Keratinocyte (primary cell): ENCODE results near the gene ARHGAP18. TPM values are rescaled to one million over a fixed set of nuclear protein-coding genes. Genes with fewer than 3 reads are reported as not detected.

ENCODE experiments used
- DNase-seq: peaks from one replicate; pipeline ENCODE4 v3.0.0-alpha.2; 2011; ENCODE audit warnings: low read depth, missing footprints, low spot score
- FAIRE-seq: peaks from 2 replicates; lab custom pipeline; 2011; peaks lifted over from hg19 to GRCh38; lab: Jason Lieb, UNC
- H2AFZ ChIP-seq: 2 replicates; pipeline ENCODE4 v1.6.0; 2012; ENCODE audit warnings: low read length, control low read depth, inconsistent platforms; ENCODE audit not compliant: control insufficient read depth
- H3K27ac ChIP-seq: 2 replicates; pipeline ENCODE4 v1.5.1; 2011; ENCODE audit warnings: low read length; ENCODE audit not compliant: control insufficient read depth, insufficient read depth
- H3K27me3 ChIP-seq: 3 replicates; pipeline ENCODE4 v1.6.0; 2011; ENCODE audit warnings: low read length; ENCODE audit not compliant: control insufficient read depth, insufficient read depth; ENCODE audit errors: extremely low read depth
- H3K36me3 ChIP-seq, 2 experiments: 2 replicates in 1 of 2; 3 replicates in 1 of 2; pipeline ENCODE4 v1.5.1; 2011; ENCODE audit warnings: low read length in 2 of 2, mild to moderate bottlenecking in 1 of 2; ENCODE audit not compliant: control insufficient read depth in 2 of 2, insufficient read depth in 2 of 2; ENCODE audit errors: extremely low read depth in 1 of 2
- H3K4me1 ChIP-seq: 3 replicates; pipeline ENCODE4 v1.5.1; 2011; ENCODE audit warnings: low read length; ENCODE audit not compliant: control insufficient read depth, insufficient read depth; ENCODE audit errors: extremely low read depth
- H3K4me2 ChIP-seq: 3 replicates; pipeline ENCODE4 v1.6.0; 2011; ENCODE audit warnings: low read depth, low read length; ENCODE audit not compliant: control insufficient read depth, insufficient read depth; ENCODE audit errors: extremely low read depth
- H3K4me3 ChIP-seq, 3 experiments: fragments of 200-600 bp in 1 of 3; sonication (generic) in 1 of 3; 2 replicates in 2 of 3; 3 replicates in 1 of 3; pipeline ENCODE4 v1.5.1; 2011 to 2016; ENCODE audit warnings: low read length in 3 of 3, mild to moderate bottlenecking in 3 of 3, control low read depth in 2 of 3, inconsistent platforms in 1 of 3, low read depth in 1 of 3, mixed read lengths in 1 of 3, mixed run types in 1 of 3, moderate library complexity in 1 of 3; ENCODE audit not compliant: control insufficient read depth in 2 of 3, insufficient read depth in 2 of 3; ENCODE audit errors: extremely low read depth in 1 of 3
- H3K79me2 ChIP-seq: 2 replicates; pipeline ENCODE4 v1.6.0; 2012; ENCODE audit warnings: low read length; ENCODE audit not compliant: control insufficient read depth, insufficient read depth
- H3K9ac ChIP-seq: 3 replicates; pipeline ENCODE4 v1.6.0; 2011; ENCODE audit warnings: low read length; ENCODE audit not compliant: control insufficient read depth, insufficient read depth; ENCODE audit errors: extremely low read depth
- H3K9me1 ChIP-seq: 3 replicates; pipeline ENCODE4 v1.6.0; 2011; ENCODE audit warnings: low read length; ENCODE audit not compliant: control insufficient read depth, insufficient read depth; ENCODE audit errors: extremely low read depth
- H3K9me3 ChIP-seq: 2 replicates; pipeline ENCODE4 v1.5.1; 2012; ENCODE audit warnings: low read depth, low read length; ENCODE audit not compliant: control insufficient read depth
- H4K20me1 ChIP-seq: 3 replicates; pipeline ENCODE4 v1.6.0; 2011; ENCODE audit warnings: low read length; ENCODE audit not compliant: control insufficient read depth, insufficient read depth; ENCODE audit errors: extremely low read depth
- EZH2 ChIP-seq: IDR thresholded peaks from one replicate; pipeline ENCODE4 v1.6.1; 2012; ENCODE audit warnings: inconsistent platforms, mild to moderate bottlenecking, low read length, moderate library complexity
- dilution Hi-C: fragments of 300-500 bp; cut with MboI; formaldehyde crosslinking; loops from one replicate; pipeline ENCODE4 v1.7.0; 2020; ENCODE audit warnings: low sequenced_read_pairs; ENCODE audit not compliant: extremely low pct_ligation_motif_present
- polyA plus RNA-seq, 5 experiments: library from polyadenylated mRNA; depleted of rRNA in 3 of 5; stranded (reverse) in 3 of 5; stranded (forward) in 1 of 5; unstranded in 1 of 5; fragments of >200 nt; gene quantifications; 1 replicate in 1 of 5; 2 replicates in 3 of 5; 3 replicates in 1 of 5; pipeline versions ENCODE4 v1.2.1 to v1.2.3, GENCODE V29; 2011 to 2012; ENCODE audit warnings: missing spikeins in 2 of 5, low read depth in 1 of 5, low replicate concordance in 1 of 5
- TF ChIP-seq, protein P1 (sequence below), 3 experiments: IDR thresholded peaks in 1 of 3; conservative IDR thresholded peaks in 1 of 3; optimal IDR thresholded peaks in 1 of 3; 2 replicates in 2 of 3; 3 replicates in 1 of 3; pipeline versions ENCODE3 to v1.5.1; 2011; ENCODE audit warnings: low read length in 3 of 3, mild to moderate bottlenecking in 3 of 3, moderate library complexity in 2 of 3, control low read depth in 1 of 3, inconsistent platforms in 1 of 3; ENCODE audit not compliant: insufficient read depth in 2 of 3; ENCODE audit errors: extremely low read depth in 1 of 3

Gene ARHGAP18
- polyA plus RNA-seq, 1 donor (not counting 4 experiments of a cell fraction or from before 2014, with no cell fraction given): 17.7 TPM

DNA sequence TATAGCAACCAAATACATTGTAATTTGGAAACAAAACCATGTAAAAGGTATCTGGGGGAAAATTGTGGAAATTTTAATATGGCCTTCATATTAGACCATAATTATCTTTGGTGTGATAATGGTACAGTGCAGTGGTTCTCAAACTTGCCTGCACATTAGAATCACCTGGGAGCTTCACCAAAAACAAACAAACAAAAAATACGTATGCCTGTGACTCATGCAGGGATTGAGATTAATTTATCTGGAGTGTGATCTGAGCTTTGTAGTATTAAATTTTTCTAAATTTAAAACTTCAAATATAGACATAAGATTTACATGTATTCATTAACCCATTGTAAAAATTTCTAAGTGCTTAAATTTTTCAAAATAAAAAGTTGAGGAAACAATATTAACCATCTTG, 31.5 kb downstream of the ARHGAP18 start:
- H3K27ac ChIP-seq: peak overlapping the region; percentile 70
- H4K20me1 ChIP-seq: no peaks in the 10 kb centered on the region
- no peaks in the 10 kb centered on the region for H3K27me3 ChIP-seq
- peaks cover 83% of the 10 kb centered on the region for H3K79me2 ChIP-seq
- H3K9me1 ChIP-seq: no peaks in the 10 kb centered on the region
- no peak overlapping the region for H2AFZ ChIP-seq
- no peak overlapping the region for H3K4me3 ChIP-seq
- no peak for DNase-seq
- no peak for FAIRE-seq
- TF ChIP-seq, protein P1, sequence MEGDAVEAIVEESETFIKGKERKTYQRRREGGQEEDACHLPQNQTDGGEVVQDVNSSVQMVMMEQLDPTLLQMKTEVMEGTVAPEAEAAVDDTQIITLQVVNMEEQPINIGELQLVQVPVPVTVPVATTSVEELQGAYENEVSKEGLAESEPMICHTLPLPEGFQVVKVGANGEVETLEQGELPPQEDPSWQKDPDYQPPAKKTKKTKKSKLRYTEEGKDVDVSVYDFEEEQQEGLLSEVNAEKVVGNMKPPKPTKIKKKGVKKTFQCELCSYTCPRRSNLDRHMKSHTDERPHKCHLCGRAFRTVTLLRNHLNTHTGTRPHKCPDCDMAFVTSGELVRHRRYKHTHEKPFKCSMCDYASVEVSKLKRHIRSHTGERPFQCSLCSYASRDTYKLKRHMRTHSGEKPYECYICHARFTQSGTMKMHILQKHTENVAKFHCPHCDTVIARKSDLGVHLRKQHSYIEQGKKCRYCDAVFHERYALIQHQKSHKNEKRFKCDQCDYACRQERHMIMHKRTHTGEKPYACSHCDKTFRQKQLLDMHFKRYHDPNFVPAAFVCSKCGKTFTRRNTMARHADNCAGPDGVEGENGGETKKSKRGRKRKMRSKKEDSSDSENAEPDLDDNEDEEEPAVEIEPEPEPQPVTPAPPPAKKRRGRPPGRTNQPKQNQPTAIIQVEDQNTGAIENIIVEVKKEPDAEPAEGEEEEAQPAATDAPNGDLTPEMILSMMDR (optimal IDR thresholded peaks at IDR 0.05 in 1 of 3, IDR thresholded peaks at IDR 0.05 in 1 of 3, conservative IDR thresholded peaks at IDR 0.05 in 1 of 3; ENCODE audit: extremely low read depth in 1 of 3, insufficient read depth in 2 of 3, low read length in 3 of 3): no peak
- no peak for TF ChIP-seq EZH2
- no peaks in the 10 kb centered on the region for H3K9me3 ChIP-seq
- peaks cover 2 to 3% of the 10 kb centered on the region in 2 experiments for H3K36me3 ChIP-seq
- H3K4me1 ChIP-seq: peaks cover 60% of the 10 kb centered on the region
- no peak overlapping the region for H3K9ac ChIP-seq
- H3K4me2 ChIP-seq: no peak overlapping the region
- dilution Hi-C loops: no loop called here

DNA sequence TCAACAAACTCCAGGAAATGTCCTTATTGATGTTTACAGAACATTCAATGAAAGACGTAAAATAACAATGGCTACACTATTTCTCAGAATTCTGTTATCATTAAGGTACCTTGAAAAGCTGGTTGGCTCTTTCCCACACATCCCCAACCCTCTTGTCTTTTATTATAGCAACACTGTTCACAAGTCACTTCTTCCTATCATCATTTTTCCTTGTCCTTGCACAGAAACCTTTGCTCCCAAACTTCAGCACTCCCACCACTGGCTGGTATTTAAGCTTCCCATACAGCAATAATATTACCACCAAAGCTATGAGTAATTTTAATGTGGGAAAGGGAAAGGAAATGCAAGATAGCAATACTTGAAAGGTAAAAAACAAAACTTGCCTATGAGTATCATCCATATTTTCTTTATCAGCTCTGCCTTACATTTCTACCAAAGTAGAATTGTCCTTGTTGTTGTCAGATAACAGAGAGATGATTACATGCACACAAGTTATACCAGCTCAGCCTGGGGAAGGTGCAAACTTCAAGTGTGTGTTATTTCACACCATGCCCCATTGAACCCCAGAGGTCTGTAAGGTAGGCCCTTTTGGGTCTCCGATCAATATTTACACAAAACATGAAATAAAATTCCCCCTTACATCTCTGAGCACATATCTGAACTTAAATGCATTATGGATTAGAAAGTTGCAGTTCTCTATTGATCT, 32.2 kb downstream of the ARHGAP18 start:
- FAIRE-seq: no peak
- no peak for TF ChIP-seq EZH2
- TF ChIP-seq, protein P1 (optimal IDR thresholded peaks at IDR 0.05 in 1 of 3, IDR thresholded peaks at IDR 0.05 in 1 of 3, conservative IDR thresholded peaks at IDR 0.05 in 1 of 3; ENCODE audit: extremely low read depth in 1 of 3, insufficient read depth in 2 of 3, low read length in 3 of 3): no peak
- Histone ChIP-seq H3K36me3 (peaks cover 2 to 3% of the 10 kb centered on the region in 2 experiments), H3K27ac (peak overlapping the region; percentile 70), H2AFZ (no peak overlapping the region), H3K4me3 (no peak overlapping the region), H3K27me3 (no peaks in the 10 kb centered on the region), H3K9ac (no peak overlapping the region), H3K4me1 (peaks cover 60% of the 10 kb centered on the region), H3K9me1 (no peaks in the 10 kb centered on the region), H3K4me2 (no peak overlapping the region), H4K20me1 (no peaks in the 10 kb centered on the region), H3K79me2 (peaks cover 83% of the 10 kb centered on the region), H3K9me3 (no peaks in the 10 kb centered on the region)
- dilution Hi-C loops: no loop called here
- DNase-seq: no peak
